ENCODE measurements around the gene IP6K3. TPM values are rescaled to one million over a fixed set of nuclear protein-coding genes. Genes with fewer than 3 reads are reported as not detected.

Gene IP6K3
- total RNA-seq, 5 donors from 2014 or later (not counting 1 experiment from before 2014, with no cell fraction given), result not detected

DNA sequence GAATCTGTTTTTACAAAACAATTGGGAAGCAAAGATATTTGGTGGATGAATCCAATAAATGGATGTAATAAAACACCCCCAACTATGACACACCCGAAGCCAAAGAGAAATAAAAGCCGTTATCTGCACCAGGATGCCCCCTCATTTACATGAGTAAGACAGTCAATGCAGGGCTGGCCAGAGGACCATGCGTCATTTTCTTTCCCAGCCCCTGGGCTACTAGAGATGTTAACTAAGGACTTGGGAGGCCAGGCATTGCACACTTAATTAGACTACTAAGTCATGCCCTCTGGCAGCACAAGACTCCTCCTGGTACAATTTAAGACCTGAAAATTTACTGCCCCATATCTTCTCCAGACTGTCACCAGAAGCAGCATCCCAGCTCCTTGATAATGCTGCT lies 39.1 kb upstream of the IP6K3 start:
- no peak for ATAC-seq (replicated peaks in 1 of 4)
- Mint-ChIP-seq H3K36me3 (peaks cover 42% of the 10 kb centered on the region), H3K4me3 (peak overlapping the region; percentile 90 to 94 (median 94)), H3K27me3 (no peaks in the 10 kb centered on the region), H3K27ac (peak overlapping the region; percentile 39 to 46), H3K9me3 (no peaks in the 10 kb centered on the region), H3K4me1 (peaks cover 56 to 66% (median 62%) of the 10 kb centered on the region in 3 donors)
- ChIA-PET CTCF (interaction anchor here in 1 of 2 donors (1.1 kb wide), 1 partner anchor 75 kb away, joined by 3 read pairs; no protein-coding TSS in a partner anchor), POLR2A (interaction anchor here in 1 of 2 donors (0.5 to 0.7 kb wide), 2 partner anchors 8 to 847 kb away, joined by 3 to 4 read pairs; no protein-coding TSS in a partner anchor)
- no peak for DNase-seq
- H3K27ac ChIP-seq (ENCODE audit: low read length), result no peak overlapping the region
- peaks cover 10 to 43% of the 10 kb centered on the region in 2 donors for H3K36me3 ChIP-seq (ENCODE audit: control insufficient read depth in 2 of 2, extremely low read depth in 1 of 2, insufficient read depth in 1 of 2, low read length in 1 of 2)
- H3K27me3 ChIP-seq (replicated peaks in 1 of 2; ENCODE audit: control insufficient read depth in 2 of 2, extremely low read depth in 1 of 2, insufficient read depth in 2 of 2, low read length in 1 of 2), result no peaks in the 10 kb centered on the region
- H3K9me3 ChIP-seq, result no peaks in the 10 kb centered on the region
- WGBS (ENCODE audit: insufficient coverage), result no CpG with 5 or more reads among the region's 3 CpGs
- peaks cover 17 to 45% of the 10 kb centered on the region in 2 experiments for H3K4me1 ChIP-seq (ENCODE audit: control insufficient read depth in 1 of 2, extremely low read depth in 1 of 2, insufficient read depth in 2 of 2, low read length in 2 of 2)
- H3K4me3 ChIP-seq (ENCODE audit: control insufficient read depth in 1 of 2, extremely low read depth in 1 of 2, low read length in 1 of 2), result no peak overlapping the region

DNA sequence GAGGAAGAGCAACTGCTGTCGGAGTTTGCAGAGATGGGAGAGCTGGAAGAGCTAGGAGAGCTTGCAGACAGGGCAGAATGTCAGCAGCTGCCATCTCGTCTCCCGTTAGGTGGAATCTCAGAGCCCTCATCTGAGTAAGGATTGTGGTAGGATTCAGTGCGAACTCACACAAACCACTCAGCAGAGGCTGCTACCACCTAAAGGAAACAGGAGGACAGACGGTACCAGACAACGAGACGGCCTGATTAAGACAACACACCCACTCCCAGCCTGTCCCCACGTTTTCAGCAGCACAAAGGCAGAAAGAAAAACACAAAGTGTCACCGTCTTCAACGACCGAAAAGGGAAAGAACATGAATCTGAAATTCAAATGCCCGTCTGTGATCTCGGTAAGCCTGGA lies 38.1 kb upstream of the IP6K3 start:
- ATAC-seq (replicated peaks in 1 of 4) (no peak), DNase-seq (no peak)
- H3K9me3 Mint-ChIP-seq, result no peaks in the 10 kb centered on the region
- no peak overlapping the region for H3K27ac ChIP-seq (ENCODE audit: low read length)
- H3K9me3 ChIP-seq, result no peaks in the 10 kb centered on the region
- peaks cover 56 to 69% (median 65%) of the 10 kb centered on the region in 3 donors for H3K4me1 Mint-ChIP-seq
- no peak overlapping the region for H3K4me3 ChIP-seq (ENCODE audit: control insufficient read depth in 1 of 2, extremely low read depth in 1 of 2, low read length in 1 of 2)
- peaks cover 17 to 53% of the 10 kb centered on the region in 2 donors for H3K36me3 ChIP-seq (ENCODE audit: control insufficient read depth in 2 of 2, extremely low read depth in 1 of 2, insufficient read depth in 1 of 2, low read length in 1 of 2)
- peaks cover 17 to 48% of the 10 kb centered on the region in 2 experiments for H3K4me1 ChIP-seq (ENCODE audit: control insufficient read depth in 1 of 2, extremely low read depth in 1 of 2, insufficient read depth in 2 of 2, low read length in 2 of 2)
- H3K27me3 ChIP-seq (replicated peaks in 1 of 2; ENCODE audit: control insufficient read depth in 2 of 2, extremely low read depth in 1 of 2, insufficient read depth in 2 of 2, low read length in 1 of 2), result no peaks in the 10 kb centered on the region
- 85% methylated on average over 9 of the region's 13 CpGs for WGBS (ENCODE audit: insufficient coverage)
- ChIA-PET POLR2A (no interaction called here), CTCF (interaction anchor here in 1 of 2 donors (1.1 kb wide), 1 partner anchor 74 kb away, joined by 3 read pairs; no protein-coding TSS in a partner anchor)
- H3K36me3 Mint-ChIP-seq, result peaks cover 51% of the 10 kb centered on the region
- H3K4me3 Mint-ChIP-seq, result peak overlapping the region in 2 of 3 donors; percentile 13 to 94
- H3K27ac Mint-ChIP-seq, result peak overlapping the region in 1 of 2 donors; percentile 20
- H3K27me3 Mint-ChIP-seq, result no peaks in the 10 kb centered on the region

- ATAC-seq (replicated peaks in 1 of 4), result no peak
- no peak overlapping the region for H3K27ac Mint-ChIP-seq
Observed at GRCh38 chr6:33783781-33784520, 37.2 kb upstream of the IP6K3 start.

GRCh38 chr6:33782561-33782960 lies 35.9 kb upstream of the IP6K3 start:
- ATAC-seq (replicated peaks in 1 of 4), result no peak
- POLR2A ChIA-PET, result no interaction called here
- Histone ChIP-seq H3K4me1 (ENCODE audit: control insufficient read depth in 1 of 2, extremely low read depth in 1 of 2, insufficient read depth in 2 of 2, low read length in 2 of 2) (peaks cover 15 to 37% of the 10 kb centered on the region in 2 experiments), H3K27ac (ENCODE audit: low read length) (no peak overlapping the region), H3K27me3 (replicated peaks in 1 of 2; ENCODE audit: control insufficient read depth in 2 of 2, extremely low read depth in 1 of 2, insufficient read depth in 2 of 2, low read length in 1 of 2) (no peaks in the 10 kb centered on the region), H3K36me3 (ENCODE audit: control insufficient read depth in 2 of 2, extremely low read depth in 1 of 2, insufficient read depth in 1 of 2, low read length in 1 of 2) (peaks cover 26 to 75% of the 10 kb centered on the region in 2 donors), H3K9me3 (no peaks in the 10 kb centered on the region), H3K4me3 (ENCODE audit: control insufficient read depth in 1 of 2, extremely low read depth in 1 of 2, low read length in 1 of 2) (no peak overlapping the region)
- no peaks in the 10 kb centered on the region for H3K27me3 Mint-ChIP-seq
- peaks cover 67% of the 10 kb centered on the region for H3K36me3 Mint-ChIP-seq
- H3K27ac Mint-ChIP-seq, result no peak overlapping the region
- CTCF ChIA-PET, result interaction anchor here in 1 of 2 donors (0.5 kb wide), 1 partner anchor 70 kb away, joined by 5 read pairs; no protein-coding TSS in a partner anchor
- no peaks in the 10 kb centered on the region for H3K9me3 Mint-ChIP-seq
- no peak overlapping the region for H3K4me3 Mint-ChIP-seq
- DNase-seq, result no peak
- H3K4me1 Mint-ChIP-seq, result peaks cover 43 to 53% (median 52%) of the 10 kb centered on the region in 3 donors
- WGBS (ENCODE audit: insufficient coverage), result 100% methylated on average over 4 of the region's 5 CpGs

More at GRCh38 chr6:33783781-33784520, 37.2 kb upstream of the IP6K3 start:
- Mint-ChIP-seq H3K4me1 (peaks cover 49 to 61% (median 57%) of the 10 kb centered on the region in 3 donors), H3K27me3 (no peaks in the 10 kb centered on the region), H3K4me3 (peak overlapping the region in 1 of 3 donors; percentile 94), H3K36me3 (peaks cover 57% of the 10 kb centered on the region), H3K9me3 (no peaks in the 10 kb centered on the region)
- peaks cover 20 to 61% of the 10 kb centered on the region in 2 donors for H3K36me3 ChIP-seq (ENCODE audit: control insufficient read depth in 2 of 2, extremely low read depth in 1 of 2, insufficient read depth in 1 of 2, low read length in 1 of 2)
- ChIA-PET CTCF (no interaction called here), POLR2A (no interaction called here)
- peaks cover 17 to 42% of the 10 kb centered on the region in 2 experiments for H3K4me1 ChIP-seq (ENCODE audit: control insufficient read depth in 1 of 2, extremely low read depth in 1 of 2, insufficient read depth in 2 of 2, low read length in 2 of 2)
- no peak overlapping the region for H3K27ac ChIP-seq (ENCODE audit: low read length)
- no peak overlapping the region for H3K4me3 ChIP-seq (ENCODE audit: control insufficient read depth in 1 of 2, extremely low read depth in 1 of 2, low read length in 1 of 2)
- DNase-seq, result no peak
- WGBS (ENCODE audit: insufficient coverage), result 93% methylated on average over 8 of the region's 10 CpGs
- H3K9me3 ChIP-seq, result no peaks in the 10 kb centered on the region
- no peaks in the 10 kb centered on the region for H3K27me3 ChIP-seq (replicated peaks in 1 of 2; ENCODE audit: control insufficient read depth in 2 of 2, extremely low read depth in 1 of 2, insufficient read depth in 2 of 2, low read length in 1 of 2)

DNA sequence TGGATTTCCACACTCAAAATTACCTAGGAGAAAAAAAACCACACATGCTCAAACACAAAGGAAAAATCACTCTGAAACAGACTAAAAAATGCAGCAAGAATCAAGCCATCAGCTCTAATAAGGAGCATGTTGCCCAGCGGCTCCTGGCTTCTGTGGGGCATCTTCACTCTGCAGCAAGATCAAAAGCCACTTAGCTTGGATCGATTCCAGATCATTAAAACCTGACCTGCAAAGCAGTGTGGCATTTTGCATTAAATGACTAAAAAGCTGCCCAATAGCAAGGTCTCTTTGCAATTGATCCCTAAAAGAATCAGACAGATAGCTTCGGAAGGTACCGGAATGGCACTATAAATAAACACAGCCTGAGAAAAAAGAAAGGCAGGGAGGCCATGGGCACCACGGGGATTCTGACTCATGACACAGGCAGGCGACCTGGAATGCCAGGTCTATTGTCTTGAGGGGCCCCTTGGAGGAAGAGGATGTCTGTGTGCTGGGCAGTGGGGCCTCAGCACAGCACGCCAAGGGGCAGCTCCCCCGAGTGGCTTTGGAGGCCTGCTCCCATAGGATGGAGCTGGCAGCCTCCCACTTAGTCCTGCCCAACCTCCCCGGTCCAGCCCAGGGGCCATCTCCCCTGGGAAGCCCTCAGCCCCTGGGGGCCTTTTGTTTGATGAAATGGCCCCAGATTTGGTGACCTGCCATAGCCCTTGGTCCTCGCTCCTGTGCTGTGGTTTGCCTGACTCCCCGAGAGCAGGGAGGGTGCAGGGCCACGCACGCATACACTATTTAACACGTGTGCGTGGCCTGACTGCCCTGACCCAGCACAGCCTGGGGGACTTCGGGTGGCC lies 34.6 kb upstream of the IP6K3 start:
- Histone ChIP-seq H3K27ac (ENCODE audit: low read length) (no peak overlapping the region), H3K27me3 (replicated peaks in 1 of 2; ENCODE audit: control insufficient read depth in 2 of 2, extremely low read depth in 1 of 2, insufficient read depth in 2 of 2, low read length in 1 of 2) (no peaks in the 10 kb centered on the region), H3K9me3 (no peaks in the 10 kb centered on the region), H3K4me3 (ENCODE audit: control insufficient read depth in 1 of 2, extremely low read depth in 1 of 2, low read length in 1 of 2) (no peak overlapping the region), H3K36me3 (ENCODE audit: control insufficient read depth in 2 of 2, extremely low read depth in 1 of 2, insufficient read depth in 1 of 2, low read length in 1 of 2) (peaks cover 36 to 85% of the 10 kb centered on the region in 2 donors), H3K4me1 (ENCODE audit: control insufficient read depth in 1 of 2, extremely low read depth in 1 of 2, insufficient read depth in 2 of 2, low read length in 2 of 2) (peaks cover 2 to 27% of the 10 kb centered on the region in 2 experiments)
- CTCF ChIA-PET, result interaction anchor here in 1 of 2 donors (1.0 kb wide), 1 partner anchor 10 kb away, joined by 4 read pairs; no protein-coding TSS in a partner anchor
- H3K9me3 Mint-ChIP-seq, result no peaks in the 10 kb centered on the region
- DNase-seq (no peak), ATAC-seq (replicated peaks in 1 of 4) (no peak)
- peaks cover 31 to 41% (median 40%) of the 10 kb centered on the region in 3 donors for H3K4me1 Mint-ChIP-seq
- H3K36me3 Mint-ChIP-seq, result peaks cover 72% of the 10 kb centered on the region
- WGBS (ENCODE audit: insufficient coverage), result 96% methylated on average over 14 of the region's 16 CpGs
- no peak overlapping the region for H3K4me3 Mint-ChIP-seq
- no peaks in the 10 kb centered on the region for H3K27me3 Mint-ChIP-seq
- H3K27ac Mint-ChIP-seq, result no peak overlapping the region
- POLR2A ChIA-PET, result no interaction called here

DNA sequence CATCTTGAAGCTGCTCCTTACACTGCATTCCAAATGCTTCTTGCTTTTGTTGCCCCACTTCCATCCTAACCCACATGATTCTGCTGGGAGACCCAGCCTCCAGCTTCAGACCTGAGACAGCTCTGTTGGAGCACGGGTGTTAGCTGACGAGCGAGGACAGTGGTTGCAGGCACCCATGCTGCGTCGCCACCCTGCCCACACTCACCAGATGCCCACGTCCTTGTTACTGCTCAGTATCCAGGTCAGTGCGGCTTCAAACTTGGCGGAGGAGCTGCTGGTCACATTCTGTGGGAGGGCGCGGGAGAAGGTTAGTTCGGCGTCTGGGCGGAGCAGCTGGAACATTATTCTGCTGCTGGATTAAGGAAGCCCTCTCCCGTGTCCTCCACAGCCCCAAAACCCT lies 33.2 kb upstream of the IP6K3 start:
- no peak overlapping the region for H3K4me3 Mint-ChIP-seq
- 90% methylated on average over 7 of the region's 14 CpGs for WGBS (ENCODE audit: insufficient coverage)
- Histone ChIP-seq H3K4me3 (ENCODE audit: control insufficient read depth in 1 of 2, extremely low read depth in 1 of 2, low read length in 1 of 2) (no peak overlapping the region), H3K27me3 (replicated peaks in 1 of 2; ENCODE audit: control insufficient read depth in 2 of 2, extremely low read depth in 1 of 2, insufficient read depth in 2 of 2, low read length in 1 of 2) (no peaks in the 10 kb centered on the region), H3K4me1 (ENCODE audit: control insufficient read depth in 1 of 2, extremely low read depth in 1 of 2, insufficient read depth in 2 of 2, low read length in 2 of 2) (peaks cover 0 to 13% of the 10 kb centered on the region in 2 experiments), H3K27ac (ENCODE audit: low read length) (no peak overlapping the region), H3K9me3 (no peaks in the 10 kb centered on the region), H3K36me3 (ENCODE audit: control insufficient read depth in 2 of 2, extremely low read depth in 1 of 2, insufficient read depth in 1 of 2, low read length in 1 of 2) (peaks cover 45 to 97% of the 10 kb centered on the region in 2 donors)
- peaks cover 72% of the 10 kb centered on the region for H3K36me3 Mint-ChIP-seq
- no peaks in the 10 kb centered on the region for H3K27me3 Mint-ChIP-seq
- H3K27ac Mint-ChIP-seq, result no peak overlapping the region
- POLR2A ChIA-PET, result no interaction called here
- CTCF ChIA-PET, result interaction anchor here in 1 of 2 donors (0.6 kb wide), 1 partner anchor 274 kb away, joined by 4 read pairs; no protein-coding TSS in a partner anchor
- H3K4me1 Mint-ChIP-seq, result peaks cover 16 to 30% (median 25%) of the 10 kb centered on the region in 3 donors
- ATAC-seq (replicated peaks in 1 of 4) (no peak), DNase-seq (no peak)
- H3K9me3 Mint-ChIP-seq, result no peaks in the 10 kb centered on the region
